Liver (tissue), 3 donors: Measurements from ENCODE around the gene VSIR.

Experiments used
- CTCF ChIP-seq: fragments of 150-350 bp; IDR thresholded peaks from 2 replicates; pipeline ENCODE4 v1.5.1; 2017; ENCODE audit warnings: improper control_type of control experiment, low read depth, low read length; ENCODE audit not compliant: missing input control
- EGR1 ChIP-seq, 2 donors: IDR thresholded peaks; 2 replicates each; pipeline ENCODE4 v1.6.1; 2016 to 2018; ENCODE audit warnings: antibody characterized with exemption in 2 of 2, low read depth in 2 of 2
- GABPA ChIP-seq, 2 donors: IDR thresholded peaks in 1 of 2; conservative IDR thresholded peaks in 1 of 2; 2 replicates each; pipeline ENCODE4 v1.6.1; 2016; ENCODE audit warnings: antibody characterized with exemption in 2 of 2, mild to moderate bottlenecking in 1 of 2, moderate library complexity in 1 of 2
- HNF4G ChIP-seq: IDR thresholded peaks from 2 replicates; pipeline ENCODE4 v1.6.1; 2016; ENCODE audit warnings: antibody characterized with exemption
- RAD21 ChIP-seq, 2 donors: IDR thresholded peaks; 2 replicates each; pipeline ENCODE4 v1.6.1; 2016; ENCODE audit warnings: antibody characterized with exemption in 2 of 2, mild to moderate bottlenecking in 2 of 2
- REST ChIP-seq: IDR thresholded peaks from 2 replicates; pipeline ENCODE4 v1.6.1; 2016; ENCODE audit warnings: antibody characterized with exemption, mild to moderate bottlenecking
- SP1 ChIP-seq: IDR thresholded peaks from 2 replicates; pipeline ENCODE4 v1.6.1; 2018; ENCODE audit warnings: antibody characterized with exemption, mild to moderate bottlenecking
- TAF1 ChIP-seq: conservative IDR thresholded peaks from 2 replicates; pipeline ENCODE4 v1.6.1; 2016; ENCODE audit warnings: antibody characterized with exemption, mild to moderate bottlenecking
- ZBTB33 ChIP-seq: IDR thresholded peaks from 2 replicates; pipeline ENCODE4 v1.6.1; 2016; ENCODE audit warnings: antibody characterized with exemption
- donor health status: healthy.
- donor health status: healthy.

GRCh38 chr10:71723311-71723710 is 50.0 kb downstream of the VSIR start:
- TF ChIP-seq ZBTB33 (no peak), CTCF (no peak), SP1 (no peak), REST (no peak), HNF4G (no peak), TAF1 (no peak), GABPA (IDR thresholded peaks at IDR 0.05 in 1 of 2, conservative IDR thresholded peaks at IDR 0.05 in 1 of 2) (no peak), EGR1 (IDR thresholded peaks at IDR 0.05; ENCODE audit: low read depth in 2 of 2) (no peak), RAD21 (IDR thresholded peaks at IDR 0.05) (no peak)
